ENCODE measurements around the gene GPC2. TPM values are rescaled to one million over a fixed set of nuclear protein-coding genes. Genes with fewer than 3 reads are reported as not detected.
"Not testable (repeated sequence)": the region's sequence is repeated elsewhere in the genome, so short reads cannot be mapped to it uniquely, and the experiment has no call there.

The GPC2 gene
- total and polyA plus RNA-seq, 2 donors, result 8.5 to 11.2 TPM

- H3K27ac ChIP-seq (ENCODE audit: low read depth in 1 of 2, low read length in 1 of 2), result no peak overlapping the region
Measured at GRCh38 chr7:100132126-100132525, 45.1 kb downstream of the GPC2 start.

GRCh38 chr7:100130608-100131453, 46.4 kb downstream of the GPC2 start:
- Histone ChIP-seq H3K4me1 (ENCODE audit: control insufficient read depth in 2 of 2, insufficient read depth in 2 of 2, low read length in 2 of 2) (peaks cover 8 to 40% of the 10 kb centered on the region in 2 donors), H3K9me3 (ENCODE audit: control insufficient read depth in 2 of 2, insufficient read depth in 1 of 2, low read length in 1 of 2) (no peaks in the 10 kb centered on the region), H3K27me3 (ENCODE audit: control insufficient read depth in 2 of 2, insufficient read depth in 1 of 2, low read length in 1 of 2) (no peaks in the 10 kb centered on the region), H3K4me3 (ENCODE audit: low read length in 2 of 2) (no peak overlapping the region), H3K27ac (ENCODE audit: low read depth in 1 of 2, low read length in 1 of 2) (peak overlapping the region in 1 of 2 donors; percentile 18), H3K36me3 (ENCODE audit: control insufficient read depth in 2 of 2, insufficient read depth in 2 of 2, low read length in 1 of 2) (no peaks in the 10 kb centered on the region)
- WGBS, result 16% methylated on average over 24 of the region's 24 CpGs
- DNase-seq (ENCODE audit: low read depth in 6 of 9, low spot score in 9 of 9), result peak in 8 of 9 donors; percentile 58 to 88 (median 80)

More at GRCh38 chr7:100132126-100132525, 45.1 kb downstream of the GPC2 start:
- 79% methylated on average over 7 of the region's 7 CpGs for WGBS
- Histone ChIP-seq H3K9me3 (ENCODE audit: control insufficient read depth in 2 of 2, insufficient read depth in 1 of 2, low read length in 1 of 2) (no peaks in the 10 kb centered on the region), H3K4me3 (ENCODE audit: low read length in 2 of 2) (no peak overlapping the region), H3K36me3 (ENCODE audit: control insufficient read depth in 2 of 2, insufficient read depth in 2 of 2, low read length in 1 of 2) (no peaks in the 10 kb centered on the region), H3K4me1 (ENCODE audit: control insufficient read depth in 2 of 2, insufficient read depth in 2 of 2, low read length in 2 of 2) (peaks cover 8 to 35% of the 10 kb centered on the region in 2 donors), H3K27me3 (ENCODE audit: control insufficient read depth in 2 of 2, insufficient read depth in 1 of 2, low read length in 1 of 2) (no peaks in the 10 kb centered on the region)
- no peak for DNase-seq (ENCODE audit: low read depth in 6 of 9, low spot score in 9 of 9)

DNA sequence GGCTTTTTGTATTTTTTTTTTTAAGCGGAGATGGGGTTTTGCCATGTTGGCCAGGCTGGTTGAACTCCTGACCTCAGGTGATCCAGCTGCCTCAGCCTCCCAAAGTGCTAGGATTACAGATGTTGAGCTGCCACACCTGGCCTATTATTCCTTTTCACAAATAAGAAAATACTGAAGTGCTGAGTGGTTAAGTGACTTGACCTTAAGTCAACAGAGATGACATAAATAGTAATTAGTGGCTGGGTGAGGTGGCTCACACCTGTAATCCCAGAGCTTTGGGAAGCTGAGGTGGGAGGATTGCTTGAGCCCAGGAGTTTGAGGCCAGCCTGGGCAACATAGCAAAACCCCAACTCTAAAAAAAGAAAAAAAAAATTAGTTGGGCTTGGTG, 47.0 kb downstream of the GPC2 start:
- H3K4me3 ChIP-seq (ENCODE audit: low read length in 2 of 2); H3K36me3 ChIP-seq (ENCODE audit: control insufficient read depth in 2 of 2, insufficient read depth in 2 of 2, low read length in 1 of 2); H3K27me3 ChIP-seq (ENCODE audit: control insufficient read depth in 2 of 2, insufficient read depth in 1 of 2, low read length in 1 of 2); H3K9me3 ChIP-seq (ENCODE audit: control insufficient read depth in 2 of 2, insufficient read depth in 1 of 2, low read length in 1 of 2); H3K27ac ChIP-seq (ENCODE audit: low read depth in 1 of 2, low read length in 1 of 2); DNase-seq (ENCODE audit: low read depth in 6 of 9, low spot score in 9 of 9): not testable (repeated sequence)
- H3K4me1 ChIP-seq (ENCODE audit: control insufficient read depth in 2 of 2, insufficient read depth in 2 of 2, low read length in 2 of 2), result peaks cover 11 to 47% of the 10 kb centered on the region in 2 donors
- 96% methylated on average over 1 of the region's 1 CpG for WGBS

DNA sequence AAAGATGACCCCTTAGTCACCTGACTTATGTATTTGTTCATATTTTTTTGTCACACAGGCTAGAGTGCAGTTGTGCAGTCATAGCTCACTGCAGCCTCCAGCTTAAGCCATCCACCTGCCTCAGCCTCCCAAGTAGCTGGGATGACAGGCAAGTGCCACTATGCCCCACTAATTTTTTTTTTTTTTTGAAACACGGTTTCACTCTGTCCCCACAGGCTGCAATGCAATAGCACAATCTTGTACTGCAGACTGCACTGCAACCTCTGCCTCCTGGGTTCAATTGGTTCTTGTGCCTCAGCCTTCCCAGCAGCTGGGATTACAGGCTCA, 48.6 kb downstream of the GPC2 start:
- no peaks in the 10 kb centered on the region for H3K27me3 ChIP-seq (ENCODE audit: control insufficient read depth in 2 of 2, insufficient read depth in 1 of 2, low read length in 1 of 2)
- H3K4me3 ChIP-seq (ENCODE audit: low read length in 2 of 2), result no peak overlapping the region
- no peak for DNase-seq (ENCODE audit: low read depth in 6 of 9, low spot score in 9 of 9)
- WGBS, result 83% methylated on average over 1 of the region's 1 CpG
- H3K4me1 ChIP-seq (ENCODE audit: control insufficient read depth in 2 of 2, insufficient read depth in 2 of 2, low read length in 2 of 2), result peaks cover 11 to 54% of the 10 kb centered on the region in 2 donors
- no peaks in the 10 kb centered on the region for H3K9me3 ChIP-seq (ENCODE audit: control insufficient read depth in 2 of 2, insufficient read depth in 1 of 2, low read length in 1 of 2)
- peak overlapping the region in 1 of 2 donors; percentile 95 for H3K27ac ChIP-seq (ENCODE audit: low read depth in 1 of 2, low read length in 1 of 2)
- H3K36me3 ChIP-seq (ENCODE audit: control insufficient read depth in 2 of 2, insufficient read depth in 2 of 2, low read length in 1 of 2), result peaks cover 5 to 7% of the 10 kb centered on the region in 2 donors

- DNase-seq (ENCODE audit: low read depth in 6 of 9, low spot score in 9 of 9), result peak in 6 of 9 donors; percentile 33 to 73 (median 40)
- H3K36me3 ChIP-seq (ENCODE audit: control insufficient read depth in 2 of 2, insufficient read depth in 2 of 2, low read length in 1 of 2), result peaks cover 5 to 7% of the 10 kb centered on the region in 2 donors
- peak overlapping the region; percentile 71 to 92 for H3K4me3 ChIP-seq (ENCODE audit: low read length in 2 of 2)
- 4% methylated on average over 37 of the region's 37 CpGs for WGBS
- no peaks in the 10 kb centered on the region for H3K27me3 ChIP-seq (ENCODE audit: control insufficient read depth in 2 of 2, insufficient read depth in 1 of 2, low read length in 1 of 2)
- H3K9me3 ChIP-seq (ENCODE audit: control insufficient read depth in 2 of 2, insufficient read depth in 1 of 2, low read length in 1 of 2), result no peaks in the 10 kb centered on the region
- peak overlapping the region; percentile 95 to 100 for H3K27ac ChIP-seq (ENCODE audit: low read depth in 1 of 2, low read length in 1 of 2)
- peaks cover 11 to 53% of the 10 kb centered on the region in 2 donors for H3K4me1 ChIP-seq (ENCODE audit: control insufficient read depth in 2 of 2, insufficient read depth in 2 of 2, low read length in 2 of 2)
Measured at GRCh38 chr7:100127866-100128636, 49.1 kb downstream of the GPC2 start.

GRCh38 chr7:100126931-100127865, 50.0 kb downstream of the GPC2 start, which contains the start of gene MBLAC1:
TSS of gene MBLAC1 (plus strand) at chr7:100126967. CDS start at chr7:100127396, 429 bp downstream.
- H3K27ac ChIP-seq (ENCODE audit: low read depth in 1 of 2, low read length in 1 of 2), result peak within 1 kb of the TSS; percentile 95 to 100
- peak within 1 kb of the TSS; percentile 71 to 92 for H3K4me3 ChIP-seq (ENCODE audit: low read length in 2 of 2)
- H3K27me3 ChIP-seq (ENCODE audit: control insufficient read depth in 2 of 2, insufficient read depth in 1 of 2, low read length in 1 of 2), result no peaks in the 10 kb centered on the region
- H3K36me3 ChIP-seq (ENCODE audit: control insufficient read depth in 2 of 2, insufficient read depth in 2 of 2, low read length in 1 of 2), result peaks cover 9 to 10% of the 10 kb centered on the region in 2 donors
- no peaks in the 10 kb centered on the region for H3K9me3 ChIP-seq (ENCODE audit: control insufficient read depth in 2 of 2, insufficient read depth in 1 of 2, low read length in 1 of 2)
- under 1% methylated on average over 85 of the region's 85 CpGs for WGBS
- H3K4me1 ChIP-seq (ENCODE audit: control insufficient read depth in 2 of 2, insufficient read depth in 2 of 2, low read length in 2 of 2), result peaks cover 11 to 44% of the 10 kb centered on the region in 2 donors
- peak; percentile 90 to 98 (median 96) for DNase-seq (ENCODE audit: low read depth in 6 of 9, low spot score in 9 of 9)

DNA sequence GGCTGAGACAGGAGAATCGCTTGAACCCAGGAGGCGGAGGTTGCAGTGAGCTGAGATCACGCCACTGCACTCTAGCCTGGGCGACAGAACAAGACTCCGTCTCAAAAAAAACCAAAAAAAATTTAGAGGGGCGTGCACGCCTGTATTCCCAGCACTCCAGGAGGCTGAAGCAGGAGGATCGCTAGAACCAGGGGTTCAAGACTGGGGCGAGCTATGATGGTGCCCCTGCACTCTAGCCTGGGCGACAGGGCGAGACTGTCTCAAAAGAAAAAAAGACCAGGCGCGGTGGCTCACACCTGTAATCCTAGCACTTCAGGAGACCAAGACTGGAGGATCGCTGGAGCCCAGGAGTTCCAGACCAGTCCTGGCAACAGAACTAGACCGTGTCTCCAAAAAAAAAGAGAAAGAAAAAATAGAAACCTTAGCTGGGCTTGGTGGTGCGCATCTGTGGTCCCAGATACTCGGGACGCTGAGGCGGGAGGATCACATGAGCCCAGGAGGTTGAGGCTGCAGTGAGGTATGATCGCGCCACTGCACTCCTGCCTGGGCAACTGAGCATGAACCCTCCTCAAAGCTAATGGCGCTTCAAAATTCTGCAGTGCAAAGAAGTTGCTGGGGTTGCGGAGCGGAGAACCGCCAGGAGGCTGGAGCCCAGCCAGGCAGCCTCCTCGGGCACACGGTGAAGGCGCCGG, 50.8 kb downstream of the GPC2 start:
- H3K4me1 ChIP-seq (ENCODE audit: control insufficient read depth in 2 of 2, insufficient read depth in 2 of 2, low read length in 2 of 2), result peaks cover 11 to 39% of the 10 kb centered on the region in 2 donors
- DNase-seq (ENCODE audit: low read depth in 6 of 9, low spot score in 9 of 9), result peak in 1 of 9 donors; percentile 23
- peak overlapping the region; percentile 71 to 92 for H3K4me3 ChIP-seq (ENCODE audit: low read length in 2 of 2)
- WGBS, result 17% methylated on average over 29 of the region's 29 CpGs
- no peaks in the 10 kb centered on the region for H3K9me3 ChIP-seq (ENCODE audit: control insufficient read depth in 2 of 2, insufficient read depth in 1 of 2, low read length in 1 of 2)
- H3K27me3 ChIP-seq (ENCODE audit: control insufficient read depth in 2 of 2, insufficient read depth in 1 of 2, low read length in 1 of 2), result no peaks in the 10 kb centered on the region
- H3K27ac ChIP-seq (ENCODE audit: low read depth in 1 of 2, low read length in 1 of 2), result peak overlapping the region; percentile 95 to 100
- H3K36me3 ChIP-seq (ENCODE audit: control insufficient read depth in 2 of 2, insufficient read depth in 2 of 2, low read length in 1 of 2), result peaks cover 9 to 13% of the 10 kb centered on the region in 2 donors

All from thymus (tissue), 11 donors.